Thyroid gland (tissue), 4 donors: ENCODE results near the gene TSSK6. TPM values are rescaled to one million over a fixed set of nuclear protein-coding genes. Genes with fewer than 3 reads are reported as not detected.
A peak's percentile ranks its signal among the peaks of the same experiment; 100 is the strongest.

ENCODE experiments used
- DNase-seq, 2 donors: peaks; one replicate each; pipeline ENCODE4 v3.0.0-alpha.2; 2019
- H3K27ac ChIP-seq, 3 donors: fragments of 200-600 bp; sonication (generic); 1 replicate in 2 of 3; 2 replicates in 1 of 3; pipeline ENCODE4 v1.5.1; 2016 to 2019; ENCODE audit warnings: mild to moderate bottlenecking in 1 of 3, moderate library complexity in 1 of 3
- H3K27me3 ChIP-seq: fragments of 200-600 bp; sonication (generic); one replicate; pipeline ENCODE4 v1.5.1; 2019
- H3K36me3 ChIP-seq, 2 donors: fragments of 200-600 bp; sonication (generic); one replicate each; pipeline ENCODE4 v1.5.1; 2016 to 2019
- H3K4me1 ChIP-seq, 2 donors: fragments of 200-600 bp; sonication (generic); one replicate each; pipeline ENCODE4 v1.5.1; 2017 to 2019
- H3K4me3 ChIP-seq, 3 donors: fragments of 200-600 bp; sonication (generic); replicated peaks in 1 of 3; 1 replicate in 2 of 3; 2 replicates in 1 of 3; pipeline ENCODE4 v1.5.1; 2016; ENCODE audit warnings: mild to moderate bottlenecking in 1 of 3
- H3K9me3 ChIP-seq: fragments of 200-600 bp; sonication (generic); one replicate; pipeline ENCODE4 v1.5.1; 2017
- POLR2A ChIP-seq, 2 donors: fragments of 450-650 bp; IDR thresholded peaks; one replicate each; pipeline ENCODE4 v1.6.1; 2017; ENCODE audit warnings: antibody characterized with exemption in 2 of 2, mild to moderate bottlenecking in 2 of 2, moderate library complexity in 1 of 2
- WGBS, 2 donors: methylation state at CpG; one replicate each; pipeline ENCODE4 v1.1.5; 2017; 5-methylcytosine and 5-hydroxymethylcytosine counted together
- intact Hi-C: fragments of 100-400 bp; cut with DNase I; formaldehyde crosslinking; loops from one replicate; pipeline ENCODE4 v1.15.1; 2023
- total RNA-seq, 4 donors: library from RNA; depleted of rRNA; stranded (reverse); fragments of >200 nt; gene quantifications; one replicate each; pipeline ENCODE4 v1.2.3, GENCODE V29; 2016
- TF ChIP-seq, protein P1 (sequence below), 6 experiments: fragments of 200-600 bp in 3 of 6; fragments of 450-650 bp in 3 of 6; sonication (generic) in 3 of 6; IDR thresholded peaks; one replicate each; pipeline ENCODE4 v1.5.1; 2016 to 2019; ENCODE audit warnings: antibody characterized with exemption in 6 of 6, mild to moderate bottlenecking in 2 of 6, inconsistent platforms in 1 of 6, moderate library complexity in 1 of 6

TSSK6 gene
- total RNA-seq, 4 donors from 2014 or later: 1.8 to 7.7 (median 3.8) TPM

- Histone ChIP-seq H3K27ac (no peak overlapping the region), H3K4me1 (no peaks in the 10 kb centered on the region), H3K36me3 (peaks cover 15% of the 10 kb centered on the region in 2 donors), H3K27me3 (no peaks in the 10 kb centered on the region), H3K4me3 (no peak overlapping the region), H3K9me3 (no peaks in the 10 kb centered on the region)
- TF ChIP-seq, protein P1, sequence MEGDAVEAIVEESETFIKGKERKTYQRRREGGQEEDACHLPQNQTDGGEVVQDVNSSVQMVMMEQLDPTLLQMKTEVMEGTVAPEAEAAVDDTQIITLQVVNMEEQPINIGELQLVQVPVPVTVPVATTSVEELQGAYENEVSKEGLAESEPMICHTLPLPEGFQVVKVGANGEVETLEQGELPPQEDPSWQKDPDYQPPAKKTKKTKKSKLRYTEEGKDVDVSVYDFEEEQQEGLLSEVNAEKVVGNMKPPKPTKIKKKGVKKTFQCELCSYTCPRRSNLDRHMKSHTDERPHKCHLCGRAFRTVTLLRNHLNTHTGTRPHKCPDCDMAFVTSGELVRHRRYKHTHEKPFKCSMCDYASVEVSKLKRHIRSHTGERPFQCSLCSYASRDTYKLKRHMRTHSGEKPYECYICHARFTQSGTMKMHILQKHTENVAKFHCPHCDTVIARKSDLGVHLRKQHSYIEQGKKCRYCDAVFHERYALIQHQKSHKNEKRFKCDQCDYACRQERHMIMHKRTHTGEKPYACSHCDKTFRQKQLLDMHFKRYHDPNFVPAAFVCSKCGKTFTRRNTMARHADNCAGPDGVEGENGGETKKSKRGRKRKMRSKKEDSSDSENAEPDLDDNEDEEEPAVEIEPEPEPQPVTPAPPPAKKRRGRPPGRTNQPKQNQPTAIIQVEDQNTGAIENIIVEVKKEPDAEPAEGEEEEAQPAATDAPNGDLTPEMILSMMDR (IDR thresholded peaks at IDR 0.05): no peak
- no peak for TF ChIP-seq POLR2A (IDR thresholded peaks at IDR 0.05)
- DNase-seq: no peak
- intact Hi-C loops: no loop called here
- WGBS, 2 donors: 68 to 92% methylated on average over 4 of the region's 4 CpGs
Observed at GRCh38 chr19:19559931-19560330, 44.6 kb upstream of the TSSK6 start.

- no peak overlapping the region for H3K4me3 ChIP-seq
- H3K9me3 ChIP-seq: no peaks in the 10 kb centered on the region
- H3K36me3 ChIP-seq: peaks cover 9% of the 10 kb centered on the region in 2 donors
- intact Hi-C loops: no loop called here
- TF ChIP-seq, protein P1 (IDR thresholded peaks at IDR 0.05): no peak
- TF ChIP-seq POLR2A (IDR thresholded peaks at IDR 0.05): no peak
- no peak overlapping the region for H3K27ac ChIP-seq
- DNase-seq: no peak
- no peaks in the 10 kb centered on the region for H3K4me1 ChIP-seq
- no peaks in the 10 kb centered on the region for H3K27me3 ChIP-seq
- 94 to 96% methylated on average over 16 of the region's 16 CpGs for WGBS, 2 donors
Observed at GRCh38 chr19:19558636-19559035, 43.3 kb upstream of the TSSK6 start.

DNA sequence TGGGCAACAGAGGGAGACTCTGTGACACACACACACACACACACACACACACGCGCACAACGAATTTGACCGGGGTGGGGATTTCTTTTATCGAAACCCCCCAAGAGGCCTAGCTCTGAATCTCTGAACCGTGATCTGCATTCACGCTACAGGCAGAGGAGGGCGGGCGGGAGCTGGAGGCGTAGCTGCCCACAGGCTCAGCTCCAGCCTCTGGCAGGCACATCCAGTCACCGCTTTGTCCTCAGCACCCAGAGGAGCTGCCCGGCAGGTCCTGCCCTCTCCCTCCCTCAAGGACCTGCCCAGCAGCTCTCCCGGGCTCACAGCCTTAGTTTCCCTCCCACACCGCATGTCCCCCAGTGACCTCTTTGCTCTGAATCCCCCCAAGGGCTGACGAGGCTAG is 42.7 kb upstream of the TSSK6 start:
- DNase-seq: no peak
- Histone ChIP-seq H3K27ac (no peak overlapping the region), H3K36me3 (peaks cover 9% of the 10 kb centered on the region in 2 donors), H3K27me3 (no peaks in the 10 kb centered on the region), H3K4me3 (no peak overlapping the region), H3K9me3 (no peaks in the 10 kb centered on the region), H3K4me1 (no peaks in the 10 kb centered on the region)
- TF ChIP-seq POLR2A (IDR thresholded peaks at IDR 0.05): no peak
- TF ChIP-seq, protein P1 (IDR thresholded peaks at IDR 0.05): no peak
- intact Hi-C loops: no loop called here
- 83 to 84% methylated on average over 15 of the region's 15 CpGs for WGBS, 2 donors

DNA sequence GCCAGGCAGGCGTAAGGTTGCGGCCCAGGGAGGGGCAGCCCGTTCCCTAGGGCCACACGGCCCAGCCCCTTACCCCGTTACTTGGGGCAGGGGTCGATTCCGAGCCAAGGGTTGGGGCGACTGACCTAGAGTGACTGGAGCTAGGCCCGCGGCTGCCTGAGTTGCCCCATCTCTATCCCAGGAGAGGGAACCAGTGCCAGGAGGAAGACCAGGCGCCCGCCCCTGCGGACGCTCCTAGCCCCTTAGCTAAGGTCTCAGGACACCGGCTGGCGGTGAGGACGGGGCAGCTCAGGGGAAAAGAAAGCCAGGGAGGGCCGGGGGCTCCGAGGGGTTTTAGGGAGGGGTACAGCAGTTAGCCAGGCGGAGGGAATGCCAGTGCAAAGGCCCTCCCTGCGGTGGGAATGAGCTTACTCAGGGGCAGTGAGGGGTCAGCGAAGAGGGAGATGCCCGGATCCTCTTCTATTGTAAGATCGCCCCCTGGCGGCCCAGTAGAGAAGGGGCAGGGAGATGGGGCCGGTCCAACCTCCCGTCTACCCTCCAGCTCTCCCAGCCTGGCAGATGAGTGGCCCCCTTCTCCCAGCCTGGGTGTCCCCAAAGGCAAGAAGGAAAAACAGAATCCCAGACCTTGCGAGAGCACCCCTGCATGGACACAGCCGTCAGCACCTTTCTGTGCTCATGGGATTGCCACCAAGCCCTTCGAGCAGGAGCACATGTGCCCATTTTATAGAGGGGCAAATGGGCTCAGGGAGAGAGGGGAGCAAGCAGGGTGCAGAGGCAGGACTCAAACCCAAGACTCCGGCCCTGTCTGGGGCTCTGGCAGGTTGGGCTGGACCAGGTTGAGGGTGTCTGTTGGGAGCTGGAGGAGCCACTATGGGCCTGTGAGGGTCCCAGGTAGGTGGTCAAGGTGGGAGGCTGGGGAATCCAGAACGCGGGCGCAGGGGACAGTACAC is 39.0 kb upstream of the TSSK6 start:
- 69 to 74% methylated on average over 31 to 33 of the region's 34 CpGs for WGBS, 2 donors
- no peaks in the 10 kb centered on the region for H3K9me3 ChIP-seq
- no peaks in the 10 kb centered on the region for H3K36me3 ChIP-seq
- no peaks in the 10 kb centered on the region for H3K27me3 ChIP-seq
- intact Hi-C loops: no loop called here
- no peak overlapping the region for H3K4me3 ChIP-seq
- TF ChIP-seq POLR2A (IDR thresholded peaks at IDR 0.05): no peak
- TF ChIP-seq, protein P1 (IDR thresholded peaks at IDR 0.05): peak; percentile 37 to 66 (median 46)
- H3K27ac ChIP-seq: no peak overlapping the region
- DNase-seq: peak; percentile 26 to 37
- no peaks in the 10 kb centered on the region for H3K4me1 ChIP-seq

- 95 to 97% methylated on average over 7 to 10 of the region's 10 CpGs for WGBS, 2 donors
- intact Hi-C loops: no loop called here
Observed at GRCh38 chr19:19553670-19554069, 38.3 kb upstream of the TSSK6 start.

More at GRCh38 chr19:19553670-19554069, 38.3 kb upstream of the TSSK6 start:
- Histone ChIP-seq H3K4me1 (no peaks in the 10 kb centered on the region), H3K9me3 (no peaks in the 10 kb centered on the region), H3K27me3 (no peaks in the 10 kb centered on the region), H3K36me3 (no peaks in the 10 kb centered on the region), H3K4me3 (no peak overlapping the region), H3K27ac (no peak overlapping the region)
- TF ChIP-seq POLR2A (IDR thresholded peaks at IDR 0.05): no peak
- TF ChIP-seq, protein P1 (IDR thresholded peaks at IDR 0.05): no peak
- DNase-seq: no peak
